KMS-11 (cell line): ENCODE results near the gene FAM72D.
"Not testable (repeated sequence)": the region's sequence is repeated elsewhere in the genome, so short reads cannot be mapped to it uniquely, and the experiment has no call there.

Source experiments
- H2AFZ ChIP-seq: fragments of 200-600 bp; sonication (generic); 2 replicates; pipeline ENCODE4 v1.6.1; 2016; ENCODE audit warnings: antibody characterized with exemption, mixed run types, low read depth
- H3K27ac ChIP-seq: fragments of 200-600 bp; sonication (generic); 2 replicates; pipeline ENCODE4 v1.6.1; 2016; ENCODE audit warnings: mild to moderate bottlenecking, mixed run types
- H3K27me3 ChIP-seq: fragments of 200-600 bp; sonication (generic); 2 replicates; pipeline ENCODE4 v1.6.1; 2017; ENCODE audit warnings: mild to moderate bottlenecking, low read depth, mixed run types, moderate library complexity; ENCODE audit not compliant: insufficient read depth
- H3K36me3 ChIP-seq: fragments of 200-600 bp; sonication (generic); 2 replicates; pipeline ENCODE4 v1.6.1; 2017; ENCODE audit warnings: mild to moderate bottlenecking, mixed run types; ENCODE audit not compliant: insufficient read depth
- H3K4me1 ChIP-seq: fragments of 200-600 bp; sonication (generic); 2 replicates; pipeline ENCODE4 v1.6.1; 2016; ENCODE audit warnings: mild to moderate bottlenecking, low read depth, mixed run types; ENCODE audit not compliant: poor library complexity, severe bottlenecking
- H3K4me2 ChIP-seq: fragments of 200-600 bp; sonication (generic); 2 replicates; pipeline ENCODE4 v1.7.0; 2016; ENCODE audit warnings: mild to moderate bottlenecking, mixed run types
- H3K4me3 ChIP-seq: fragments of 200-600 bp; sonication (generic); IDR thresholded peaks from 2 replicates; pipeline ENCODE4 v1.6.1; 2017; ENCODE audit warnings: low read depth, low read length, mixed read lengths; ENCODE audit not compliant: insufficient read depth
- H3K79me2 ChIP-seq: fragments of 200-600 bp; sonication (generic); 2 replicates; pipeline ENCODE4 v1.6.1; 2016; ENCODE audit warnings: low read depth, mixed run types; ENCODE audit not compliant: insufficient read depth
- H3K9ac ChIP-seq: fragments of 200-600 bp; sonication (generic); 2 replicates; pipeline ENCODE4 v1.6.1; 2016; ENCODE audit warnings: mild to moderate bottlenecking, mixed run types
- H4K20me1 ChIP-seq: fragments of 200-600 bp; sonication (generic); 2 replicates; pipeline ENCODE4 v1.6.1; 2016; ENCODE audit warnings: mild to moderate bottlenecking, mixed run types; ENCODE audit not compliant: insufficient read depth

FAM72D gene

GRCh38 chr1:145119842-145120241 lies 24.1 kb downstream of the FAM72D start:
- not testable (repeated sequence) for H3K79me2 ChIP-seq, H3K27me3 ChIP-seq, H2AFZ ChIP-seq, H3K36me3 ChIP-seq, H3K4me3 ChIP-seq, H3K27ac ChIP-seq, H3K4me2 ChIP-seq, H4K20me1 ChIP-seq, H3K9ac ChIP-seq, H3K4me1 ChIP-seq

- H3K4me1 ChIP-seq, H3K79me2 ChIP-seq, H3K36me3 ChIP-seq, H3K27ac ChIP-seq, H3K27me3 ChIP-seq, H4K20me1 ChIP-seq, H3K4me3 ChIP-seq, H3K9ac ChIP-seq, H2AFZ ChIP-seq, H3K4me2 ChIP-seq: not testable (repeated sequence)
These were observed 26.7 kb downstream of the FAM72D start for GRCh38 chr1:145122344-145123061.

- H2AFZ ChIP-seq, H3K4me2 ChIP-seq, H3K36me3 ChIP-seq, H3K27me3 ChIP-seq, H3K4me1 ChIP-seq, H3K27ac ChIP-seq, H4K20me1 ChIP-seq, H3K9ac ChIP-seq, H3K4me3 ChIP-seq, H3K79me2 ChIP-seq: not testable (repeated sequence)
These were observed 27.3 kb downstream of the FAM72D start for GRCh38 chr1:145123062-145123395.

- not testable (repeated sequence) for H3K4me3 ChIP-seq, H3K27me3 ChIP-seq, H3K4me2 ChIP-seq, H3K4me1 ChIP-seq, H3K79me2 ChIP-seq, H2AFZ ChIP-seq, H4K20me1 ChIP-seq, H3K9ac ChIP-seq, H3K36me3 ChIP-seq, H3K27ac ChIP-seq
These were observed 28.3 kb downstream of the FAM72D start for GRCh38 chr1:145123992-145124641.

- H2AFZ ChIP-seq, H3K36me3 ChIP-seq, H3K9ac ChIP-seq, H3K27me3 ChIP-seq, H3K4me2 ChIP-seq, H3K4me1 ChIP-seq, H3K79me2 ChIP-seq, H3K4me3 ChIP-seq, H4K20me1 ChIP-seq, H3K27ac ChIP-seq: not testable (repeated sequence)
These were observed 29.3 kb downstream of the FAM72D start for GRCh38 chr1:145125112-145125511.

- not testable (repeated sequence) for H3K27ac ChIP-seq, H3K9ac ChIP-seq, H3K36me3 ChIP-seq, H2AFZ ChIP-seq, H3K27me3 ChIP-seq, H3K79me2 ChIP-seq, H4K20me1 ChIP-seq, H3K4me3 ChIP-seq, H3K4me1 ChIP-seq, H3K4me2 ChIP-seq
These were observed 31.4 kb downstream of the FAM72D start for GRCh38 chr1:145127144-145127543.

GRCh38 chr1:145128697-145129469 lies 33.1 kb downstream of the FAM72D start:
- H3K9ac ChIP-seq, H4K20me1 ChIP-seq, H3K4me1 ChIP-seq, H3K79me2 ChIP-seq, H3K27ac ChIP-seq, H2AFZ ChIP-seq, H3K27me3 ChIP-seq, H3K4me3 ChIP-seq, H3K36me3 ChIP-seq, H3K4me2 ChIP-seq: not testable (repeated sequence)

- H3K4me1 ChIP-seq, H3K79me2 ChIP-seq, H4K20me1 ChIP-seq, H3K9ac ChIP-seq, H3K4me2 ChIP-seq, H3K36me3 ChIP-seq, H2AFZ ChIP-seq, H3K27ac ChIP-seq, H3K27me3 ChIP-seq, H3K4me3 ChIP-seq: not testable (repeated sequence)
These were observed 38.7 kb downstream of the FAM72D start for GRCh38 chr1:145134476-145134875.

- not testable (repeated sequence) for H3K9ac ChIP-seq, H3K4me1 ChIP-seq, H3K4me3 ChIP-seq, H3K27me3 ChIP-seq, H3K79me2 ChIP-seq, H3K27ac ChIP-seq, H3K36me3 ChIP-seq, H2AFZ ChIP-seq, H4K20me1 ChIP-seq, H3K4me2 ChIP-seq
These were observed 44.8 kb downstream of the FAM72D start for GRCh38 chr1:145140549-145140948.

GRCh38 chr1:145144264-145144913 lies 48.6 kb downstream of the FAM72D start:
- not testable (repeated sequence) for H3K4me1 ChIP-seq

More at GRCh38 chr1:145144264-145144913, 48.6 kb downstream of the FAM72D start:
- not testable (repeated sequence) for H3K27ac ChIP-seq, H3K36me3 ChIP-seq, H3K4me3 ChIP-seq, H3K79me2 ChIP-seq, H3K27me3 ChIP-seq, H3K4me2 ChIP-seq, H4K20me1 ChIP-seq, H3K9ac ChIP-seq, H2AFZ ChIP-seq
